ENCODE results near the gene HAUS1.
"Not testable (repeated sequence)": the region's sequence is repeated elsewhere in the genome, so short reads cannot be mapped to it uniquely, and the experiment has no call there.

Gene HAUS1

GRCh38 chr18:46098616-46098933 is 5.6 kb upstream of the HAUS1 start:
- Histone ChIP-seq H3K27me3 (ENCODE audit: low read depth) (no peaks in the 10 kb centered on the region), H3K36me3 (replicated peaks) (peaks cover 26% of the 10 kb centered on the region), H3K4me1 (peaks cover 25% of the 10 kb centered on the region), H3K4me3 (peak overlapping the region; percentile 87), H3K9me3 (no peaks in the 10 kb centered on the region)
- no peak for DNase-seq (ENCODE audit: low spot score in 2 of 2)
- in situ Hi-C loops (cut with MboI; ENCODE audit: low sequenced_read_pairs): no loop called here

- H3K9me3 ChIP-seq: no peaks in the 10 kb centered on the region
- in situ Hi-C loops (cut with MboI; ENCODE audit: low sequenced_read_pairs): no loop called here
- H3K27me3 ChIP-seq (ENCODE audit: low read depth): no peaks in the 10 kb centered on the region
- H3K36me3 ChIP-seq (replicated peaks): peaks cover 17% of the 10 kb centered on the region
- no peak for DNase-seq (ENCODE audit: low spot score in 2 of 2)
- H3K4me3 ChIP-seq: no peak overlapping the region
- peaks cover 28% of the 10 kb centered on the region for H3K4me1 ChIP-seq
Measured at GRCh38 chr18:46099463-46099862, 4.7 kb upstream of the HAUS1 start.

GRCh38 chr18:46109386-46109785 is 5.2 kb downstream of the HAUS1 start:
- in situ Hi-C loops (cut with MboI; ENCODE audit: low sequenced_read_pairs): no loop called here
- no peaks in the 10 kb centered on the region for H3K9me3 ChIP-seq
- DNase-seq (ENCODE audit: low spot score in 2 of 2): no peak

GRCh38 chr18:46110406-46110805 is 6.2 kb downstream of the HAUS1 start:
- Histone ChIP-seq H3K27me3 (ENCODE audit: low read depth) (no peaks in the 10 kb centered on the region), H3K4me1 (peaks cover 14% of the 10 kb centered on the region), H3K9me3 (no peaks in the 10 kb centered on the region), H3K4me3 (no peak overlapping the region), H3K36me3 (replicated peaks) (peaks cover 43% of the 10 kb centered on the region)
- DNase-seq (ENCODE audit: low spot score in 2 of 2): no peak
- in situ Hi-C loops (cut with MboI; ENCODE audit: low sequenced_read_pairs): no loop called here

More at GRCh38 chr18:46109386-46109785, 5.2 kb downstream of the HAUS1 start:
- peaks cover 36% of the 10 kb centered on the region for H3K36me3 ChIP-seq (replicated peaks)
- H3K4me1 ChIP-seq: peaks cover 12% of the 10 kb centered on the region
- no peaks in the 10 kb centered on the region for H3K27me3 ChIP-seq (ENCODE audit: low read depth)
- no peak overlapping the region for H3K4me3 ChIP-seq

GRCh38 chr18:46113751-46114150 is 9.6 kb downstream of the HAUS1 start:
- no peak for DNase-seq (ENCODE audit: low spot score in 2 of 2)
- H3K4me1 ChIP-seq: peaks cover 9% of the 10 kb centered on the region
- in situ Hi-C loops (cut with MboI; ENCODE audit: low sequenced_read_pairs): no loop called here
- peaks cover 30% of the 10 kb centered on the region for H3K36me3 ChIP-seq (replicated peaks)
- H3K4me3 ChIP-seq: no peak overlapping the region
- no peaks in the 10 kb centered on the region for H3K27me3 ChIP-seq (ENCODE audit: low read depth)
- H3K9me3 ChIP-seq: no peaks in the 10 kb centered on the region

GRCh38 chr18:46126625-46127024 is 22.4 kb downstream of the HAUS1 start:
- H3K36me3 ChIP-seq (replicated peaks): peaks cover 56% of the 10 kb centered on the region
- H3K4me1 ChIP-seq; H3K27me3 ChIP-seq (ENCODE audit: low read depth); in situ Hi-C loops (cut with MboI; ENCODE audit: low sequenced_read_pairs); H3K9me3 ChIP-seq; H3K4me3 ChIP-seq; DNase-seq (ENCODE audit: low spot score in 2 of 2): not testable (repeated sequence)

- in situ Hi-C loops (cut with MboI; ENCODE audit: low sequenced_read_pairs): no loop called here
- Histone ChIP-seq H3K4me3 (no peak overlapping the region), H3K9me3 (no peaks in the 10 kb centered on the region), H3K36me3 (replicated peaks) (peaks cover 36% of the 10 kb centered on the region), H3K27me3 (ENCODE audit: low read depth) (no peaks in the 10 kb centered on the region), H3K4me1 (no peaks in the 10 kb centered on the region)
- DNase-seq (ENCODE audit: low spot score in 2 of 2): no peak
Measured at GRCh38 chr18:46130061-46130460, 25.9 kb downstream of the HAUS1 start.

- DNase-seq (ENCODE audit: low spot score in 2 of 2); H3K27me3 ChIP-seq (ENCODE audit: low read depth); in situ Hi-C loops (cut with MboI; ENCODE audit: low sequenced_read_pairs); H3K9me3 ChIP-seq; H3K4me3 ChIP-seq; H3K4me1 ChIP-seq: not testable (repeated sequence)
- peaks cover 34% of the 10 kb centered on the region for H3K36me3 ChIP-seq (replicated peaks)
Measured at GRCh38 chr18:46130549-46130948, 26.4 kb downstream of the HAUS1 start.

GRCh38 chr18:46133534-46133933 is 29.3 kb downstream of the HAUS1 start:
- Histone ChIP-seq H3K27me3 (ENCODE audit: low read depth) (no peaks in the 10 kb centered on the region), H3K9me3 (no peaks in the 10 kb centered on the region), H3K36me3 (replicated peaks) (peaks cover 16% of the 10 kb centered on the region), H3K4me1 (no peaks in the 10 kb centered on the region), H3K4me3 (no peak overlapping the region)
- no peak for DNase-seq (ENCODE audit: low spot score in 2 of 2)
- in situ Hi-C loops (cut with MboI; ENCODE audit: low sequenced_read_pairs): no loop called here

GRCh38 chr18:46134920-46135675 is 30.9 kb downstream of the HAUS1 start:
- in situ Hi-C loops (cut with MboI; ENCODE audit: low sequenced_read_pairs): no loop called here
- peaks cover 2% of the 10 kb centered on the region; the same call in 1 of the 2 replicates for H3K36me3 ChIP-seq (replicated peaks)
- DNase-seq (ENCODE audit: low spot score in 2 of 2): no peak
- no peaks in the 10 kb centered on the region for H3K27me3 ChIP-seq (ENCODE audit: low read depth)
- no peak overlapping the region for H3K4me3 ChIP-seq
- H3K4me1 ChIP-seq: no peaks in the 10 kb centered on the region
- no peaks in the 10 kb centered on the region for H3K9me3 ChIP-seq

GRCh38 chr18:46140173-46140572 is 36.0 kb downstream of the HAUS1 start:
- Histone ChIP-seq H3K9me3 (no peaks in the 10 kb centered on the region), H3K36me3 (replicated peaks) (no peaks in the 10 kb centered on the region), H3K4me3 (no peak overlapping the region), H3K4me1 (no peaks in the 10 kb centered on the region), H3K27me3 (ENCODE audit: low read depth) (no peaks in the 10 kb centered on the region)
- no peak for DNase-seq (ENCODE audit: low spot score in 2 of 2)
- in situ Hi-C loops (cut with MboI; ENCODE audit: low sequenced_read_pairs): loop anchor here (10.0 kb wide), 1 partner anchor 345 kb away; no protein-coding TSS in a partner anchor

- Histone ChIP-seq H3K36me3 (replicated peaks) (no peaks in the 10 kb centered on the region), H3K9me3 (no peaks in the 10 kb centered on the region), H3K4me1 (no peaks in the 10 kb centered on the region), H3K4me3 (no peak overlapping the region), H3K27me3 (ENCODE audit: low read depth) (no peaks in the 10 kb centered on the region)
- no peak for DNase-seq (ENCODE audit: low spot score in 2 of 2)
- in situ Hi-C loops (cut with MboI; ENCODE audit: low sequenced_read_pairs): loop anchor here (10.0 kb wide), 1 partner anchor 344 kb away; no protein-coding TSS in a partner anchor
Measured at GRCh38 chr18:46141199-46141598, 37.0 kb downstream of the HAUS1 start.

- H3K27me3 ChIP-seq (ENCODE audit: low read depth): no peaks in the 10 kb centered on the region
- H3K4me3 ChIP-seq: no peak overlapping the region
- in situ Hi-C loops (cut with MboI; ENCODE audit: low sequenced_read_pairs): loop anchor here (5.0 to 10.0 kb wide), 2 partner anchors 336 to 508 kb away; partner anchors contain the start of gene LOXHD1
- no peaks in the 10 kb centered on the region for H3K9me3 ChIP-seq
- DNase-seq (ENCODE audit: low spot score in 2 of 2): peak; percentile 72 to 74
- H3K4me1 ChIP-seq: no peaks in the 10 kb centered on the region
- no peaks in the 10 kb centered on the region for H3K36me3 ChIP-seq (replicated peaks)
Measured at GRCh38 chr18:46148810-46149209, 44.6 kb downstream of the HAUS1 start.

- no peaks in the 10 kb centered on the region for H3K27me3 ChIP-seq (ENCODE audit: low read depth)
- H3K4me1 ChIP-seq: no peaks in the 10 kb centered on the region
- in situ Hi-C loops (cut with MboI; ENCODE audit: low sequenced_read_pairs): no loop called here
- no peak for DNase-seq (ENCODE audit: low spot score in 2 of 2)
- H3K9me3 ChIP-seq: no peaks in the 10 kb centered on the region
- H3K36me3 ChIP-seq (replicated peaks): no peaks in the 10 kb centered on the region
- no peak overlapping the region for H3K4me3 ChIP-seq
Measured at GRCh38 chr18:46152436-46152807, 48.2 kb downstream of the HAUS1 start.

Measured in HAP-1 (cell line).